MM.1S (cell line): ENCODE data around the gene C2.

Experiments used
- DNase-seq: peaks from one replicate; pipeline ENCODE4 v3.0.0-alpha.2; 2015
- H2AFZ ChIP-seq: fragments of 300-600 bp; sonication (generic); 2 replicates; pipeline ENCODE4 v1.6.0; 2016; ENCODE audit warnings: antibody characterized with exemption, low read length
- H3F3A ChIP-seq: fragments of 300-600 bp; sonication (generic); 2 replicates; pipeline ENCODE4 v1.6.1; 2016; ENCODE audit warnings: mild to moderate bottlenecking, antibody characterized with exemption, low read length, moderate library complexity, mixed read lengths; ENCODE audit not compliant: insufficient read depth
- H3K27ac ChIP-seq: fragments of 300-600 bp; sonication (generic); 2 replicates; pipeline ENCODE4 v1.5.1; 2016; ENCODE audit warnings: mild to moderate bottlenecking, low read length
- H3K27me3 ChIP-seq: fragments of 300-600 bp; sonication (generic); replicated peaks from 2 replicates; pipeline ENCODE4 v1.6.0; 2016; ENCODE audit warnings: low read length; ENCODE audit not compliant: insufficient read depth
- H3K36me3 ChIP-seq: fragments of 300-600 bp; sonication (generic); replicated peaks from 2 replicates; pipeline ENCODE4 v1.6.1; 2016; ENCODE audit warnings: mild to moderate bottlenecking, low read length, mixed read lengths; ENCODE audit not compliant: insufficient read depth
- H3K4me1 ChIP-seq: fragments of 300-600 bp; sonication (generic); 2 replicates; pipeline ENCODE4 v1.6.1; 2016; ENCODE audit warnings: low read length, mixed read lengths
- H3K4me2 ChIP-seq: fragments of 300-600 bp; sonication (generic); 2 replicates; pipeline ENCODE4 v1.6.0; 2016; ENCODE audit warnings: low read depth, low read length
- H3K4me3 ChIP-seq: fragments of 300-600 bp; sonication (generic); 2 replicates; pipeline ENCODE4 v1.5.1; 2016; ENCODE audit warnings: low read length, mixed read lengths
- H3K79me2 ChIP-seq: fragments of 300-600 bp; sonication (generic); 2 replicates; pipeline ENCODE4 v1.6.1; 2016; ENCODE audit warnings: mixed run types, low read length, mixed read lengths
- H3K9ac ChIP-seq: fragments of 300-600 bp; sonication (generic); 2 replicates; pipeline ENCODE4 v1.6.1; 2016; ENCODE audit warnings: low read length, mixed read lengths
- H3K9me2 ChIP-seq: fragments of 300-600 bp; sonication (generic); replicated peaks from 2 replicates; pipeline ENCODE4 v1.6.1; 2016; ENCODE audit warnings: mild to moderate bottlenecking, low read length, mixed read lengths; ENCODE audit not compliant: insufficient read depth
- H3K9me3 ChIP-seq: fragments of 300-600 bp; sonication (generic); replicated peaks from 2 replicates; pipeline ENCODE4 v1.6.1; 2016; ENCODE audit warnings: mild to moderate bottlenecking, low read length, mixed read lengths; ENCODE audit not compliant: insufficient read depth
- H4K20me1 ChIP-seq: fragments of 300-600 bp; sonication (generic); 2 replicates; pipeline ENCODE4 v1.6.1; 2016; ENCODE audit warnings: mild to moderate bottlenecking, low read length, moderate library complexity, mixed read lengths; ENCODE audit not compliant: insufficient read depth
- CTCF ChIP-seq: fragments of 300-600 bp; sonication (generic); IDR thresholded peaks from 2 replicates; pipeline ENCODE4 v1.5.1; 2016; ENCODE audit warnings: antibody characterized with exemption, low read length, mixed read lengths
- EZH2 ChIP-seq: fragments of 300-600 bp; sonication (generic); optimal IDR thresholded peaks from 2 replicates; pipeline ENCODE3; 2017; ENCODE audit warnings: low read depth, mild to moderate bottlenecking, antibody characterized with exemption, low read length, mixed read lengths
- EZH2phosphoT487 ChIP-seq: fragments of 300-600 bp; sonication (generic); IDR thresholded peaks from 2 replicates; pipeline ENCODE4 v1.6.1; 2018; ENCODE audit warnings: antibody characterized with exemption, low read length

The C2 gene

GRCh38 chr6:31948306-31948705, 20.8 kb downstream of the C2 start:
- no peaks in the 10 kb centered on the region for H3K4me1 ChIP-seq
- no peaks in the 10 kb centered on the region for H3K36me3 ChIP-seq
- no peak overlapping the region for H2AFZ ChIP-seq
- H3K9me2 ChIP-seq: no peaks in the 10 kb centered on the region
- DNase-seq: no peak
- no peaks in the 10 kb centered on the region for H3K9me3 ChIP-seq
- H3K79me2 ChIP-seq: no peaks in the 10 kb centered on the region
- no peak overlapping the region for H3K4me2 ChIP-seq
- no peaks in the 10 kb centered on the region for H4K20me1 ChIP-seq
- H3K4me3 ChIP-seq: no peak overlapping the region
- no peak overlapping the region for H3K9ac ChIP-seq
- TF ChIP-seq CTCF (no peak), EZH2phosphoT487 (no peak), EZH2 (no peak)
- H3K27me3 ChIP-seq: peaks cover 27% of the 10 kb centered on the region
- H3F3A ChIP-seq: no peaks in the 10 kb centered on the region
- no peak overlapping the region for H3K27ac ChIP-seq

GRCh38 chr6:31948753-31949413, 21.4 kb downstream of the C2 start:
- no peaks in the 10 kb centered on the region for H3K9me3 ChIP-seq
- H3K9ac ChIP-seq: no peak overlapping the region
- no peaks in the 10 kb centered on the region for H3K4me1 ChIP-seq
- no peaks in the 10 kb centered on the region for H3F3A ChIP-seq
- H3K4me2 ChIP-seq: no peak overlapping the region
- H2AFZ ChIP-seq: no peak overlapping the region
- H3K9me2 ChIP-seq: no peaks in the 10 kb centered on the region
- no peak for DNase-seq
- no peak overlapping the region for H3K4me3 ChIP-seq
- H3K79me2 ChIP-seq: no peaks in the 10 kb centered on the region
- no peaks in the 10 kb centered on the region for H3K36me3 ChIP-seq
- H3K27ac ChIP-seq: no peak overlapping the region
- H3K27me3 ChIP-seq: peaks cover 26% of the 10 kb centered on the region
- no peaks in the 10 kb centered on the region for H4K20me1 ChIP-seq
- no peak for TF ChIP-seq CTCF
- TF ChIP-seq EZH2: no peak
- no peak for TF ChIP-seq EZH2phosphoT487

- Histone ChIP-seq H3K9me2 (no peaks in the 10 kb centered on the region), H3K4me1 (no peaks in the 10 kb centered on the region), H3K36me3 (no peaks in the 10 kb centered on the region), H3K27me3 (peaks cover 21% of the 10 kb centered on the region), H3K9me3 (no peaks in the 10 kb centered on the region), H3F3A (no peaks in the 10 kb centered on the region), H3K4me3 (no peak overlapping the region), H3K4me2 (no peak overlapping the region), H4K20me1 (no peaks in the 10 kb centered on the region), H3K9ac (no peak overlapping the region), H3K27ac (no peak overlapping the region), H3K79me2 (no peaks in the 10 kb centered on the region), H2AFZ (no peak overlapping the region)
- TF ChIP-seq CTCF (no peak), EZH2 (no peak), EZH2phosphoT487 (no peak)
- no peak for DNase-seq
These were observed 22.5 kb downstream of the C2 start for GRCh38 chr6:31949926-31950548.
